Upper lobe of right lung (tissue), 1 donor: ENCODE data around the gene ANKRD63. TPM values are rescaled to one million over a fixed set of nuclear protein-coding genes. Genes with fewer than 3 reads are reported as not detected.

ENCODE experiments used
- ATAC-seq: fragments of 200-7000 bp; cut with Tn5 transposase; one replicate; pipeline ENCODE4 v1.9.1; 2020; ENCODE audit warnings: mild to moderate bottlenecking, moderate library complexity
- DNase-seq: peaks from one replicate; pipeline ENCODE4 v3.0.0-alpha.2; 2020
- H3K27ac ChIP-seq: fragments of 200-600 bp; one replicate; pipeline ENCODE4 v1.8.0; 2022
- H3K27me3 ChIP-seq: fragments of 200-600 bp; one replicate; pipeline ENCODE4 v1.8.0; 2022; ENCODE audit warnings: mild to moderate bottlenecking
- H3K36me3 ChIP-seq: fragments of 200-600 bp; one replicate; pipeline ENCODE4 v1.8.0; 2022
- H3K4me1 ChIP-seq: fragments of 200-600 bp; one replicate; pipeline ENCODE4 v1.8.0; 2022
- H3K4me3 ChIP-seq: fragments of 200-600 bp; one replicate; pipeline ENCODE4 v1.8.0; 2022; ENCODE audit warnings: mild to moderate bottlenecking
- H3K9me3 ChIP-seq: fragments of 200-600 bp; one replicate; pipeline ENCODE4 v1.8.0; 2022
- CTCF ChIP-seq: fragments of 200-600 bp; IDR thresholded peaks from one replicate; pipeline ENCODE4 v1.8.0; 2022; ENCODE audit warnings: antibody characterized with exemption
- intact Hi-C: fragments of 100-400 bp; cut with DNase I; formaldehyde crosslinking; loops from one replicate; pipeline ENCODE4 v1.11.0; 2022
- total RNA-seq: library from RNA; stranded (reverse); fragmentation: NEBNext Ultra II Directional; extraction: Animal tissue kit (Norgen Biotek cat#: 25700); gene quantifications from one replicate; pipeline ENCODE4 v1.2.1, GENCODE V29; 2021
- donor health status: DM: no; HTN: yes; CAD: no; lungs with severe emphysema.

ANKRD63 gene
- total RNA-seq, 1 donor from 2014 or later: not detected

- peaks cover 84% of the 10 kb centered on the region for H3K4me1 ChIP-seq
- no peak for DNase-seq
- ATAC-seq: no peak
- peak overlapping the region; percentile 15 for H3K27ac ChIP-seq
- no peaks in the 10 kb centered on the region for H3K27me3 ChIP-seq
- H3K36me3 ChIP-seq: no peaks in the 10 kb centered on the region
- no peak overlapping the region for H3K4me3 ChIP-seq
- intact Hi-C loops: no loop called here
- TF ChIP-seq CTCF: no peak
- no peaks in the 10 kb centered on the region for H3K9me3 ChIP-seq
Observed at GRCh38 chr15:40329804-40330203, 46.9 kb upstream of the ANKRD63 start.

GRCh38 chr15:40328751-40329150 lies 45.9 kb upstream of the ANKRD63 start:
- Histone ChIP-seq H3K27ac (no peak overlapping the region), H3K9me3 (no peaks in the 10 kb centered on the region), H3K36me3 (no peaks in the 10 kb centered on the region), H3K4me1 (peaks cover 73% of the 10 kb centered on the region), H3K27me3 (no peaks in the 10 kb centered on the region), H3K4me3 (no peak overlapping the region)
- no peak for TF ChIP-seq CTCF
- intact Hi-C loops: no loop called here
- ATAC-seq (no peak), DNase-seq (no peak)

- no peak overlapping the region for H3K27ac ChIP-seq
- intact Hi-C loops: no loop called here
- no peaks in the 10 kb centered on the region for H3K9me3 ChIP-seq
- H3K36me3 ChIP-seq: no peaks in the 10 kb centered on the region
- H3K4me3 ChIP-seq: no peak overlapping the region
- ATAC-seq (no peak), DNase-seq (no peak)
- H3K4me1 ChIP-seq: peaks cover 67% of the 10 kb centered on the region
- no peaks in the 10 kb centered on the region for H3K27me3 ChIP-seq
- no peak for TF ChIP-seq CTCF
Observed at GRCh38 chr15:40328176-40328575, 45.3 kb upstream of the ANKRD63 start.

- intact Hi-C loops: no loop called here
- ATAC-seq (no peak), DNase-seq (no peak)
- no peaks in the 10 kb centered on the region for H3K27me3 ChIP-seq
- H3K27ac ChIP-seq: no peak overlapping the region
- TF ChIP-seq CTCF: no peak
- no peaks in the 10 kb centered on the region for H3K9me3 ChIP-seq
- H3K4me1 ChIP-seq: peaks cover 68% of the 10 kb centered on the region
- H3K36me3 ChIP-seq: no peaks in the 10 kb centered on the region
- H3K4me3 ChIP-seq: no peak overlapping the region
Observed at GRCh38 chr15:40327457-40327856, 44.6 kb upstream of the ANKRD63 start.

GRCh38 chr15:40325700-40326099 lies 42.8 kb upstream of the ANKRD63 start:
- TF ChIP-seq CTCF: no peak
- intact Hi-C loops: no loop called here
- DNase-seq (no peak), ATAC-seq (no peak)
- Histone ChIP-seq H3K4me1 (peaks cover 56% of the 10 kb centered on the region), H3K27me3 (no peaks in the 10 kb centered on the region), H3K9me3 (no peaks in the 10 kb centered on the region), H3K4me3 (peak overlapping the region; percentile 74), H3K36me3 (no peaks in the 10 kb centered on the region), H3K27ac (no peak overlapping the region)

GRCh38 chr15:40325188-40325587 lies 42.3 kb upstream of the ANKRD63 start:
- Histone ChIP-seq H3K27me3 (no peaks in the 10 kb centered on the region), H3K36me3 (no peaks in the 10 kb centered on the region), H3K4me3 (peak overlapping the region; percentile 74), H3K4me1 (peaks cover 50% of the 10 kb centered on the region), H3K27ac (peak overlapping the region; percentile 81), H3K9me3 (no peaks in the 10 kb centered on the region)
- intact Hi-C loops: no loop called here
- ATAC-seq: no peak
- no peak for TF ChIP-seq CTCF
- DNase-seq: no peak
